Measurements from ENCODE around the gene STX3. TPM values are rescaled to one million over a fixed set of nuclear protein-coding genes. Genes with fewer than 3 reads are reported as not detected.

Gene STX3
- total RNA-seq, 1 experiment from 2014 or later: 20.4 TPM

GRCh38 chr11:59833602-59834001 is 78.4 kb downstream of the STX3 start (continued):
- TF ChIP-seq REST (IDR thresholded peaks at IDR 0.05; ENCODE audit: low read depth): no peak
- TF ChIP-seq RAD21 (IDR thresholded peaks at IDR 0.05; ENCODE audit: low read depth): no peak
- TF ChIP-seq CEBPB (IDR thresholded peaks at IDR 0.05; ENCODE audit: low read depth): no peak
- TF ChIP-seq MAX (IDR thresholded peaks at IDR 0.05): no peak
- no peak for TF ChIP-seq POLR2AphosphoS5 (IDR thresholded peaks at IDR 0.05; ENCODE audit: low read depth, low read length)
- no peak for TF ChIP-seq ZNF274 (IDR thresholded peaks at IDR 0.05; ENCODE audit: low read depth, low read length)
- TF ChIP-seq ATF3 (IDR thresholded peaks at IDR 0.05): no peak
- TF ChIP-seq SRF (IDR thresholded peaks at IDR 0.05; ENCODE audit: low read depth): no peak
- TF ChIP-seq EGR1 (IDR thresholded peaks at IDR 0.05; ENCODE audit: low read depth): no peak
- TF ChIP-seq JUND (IDR thresholded peaks at IDR 0.05): no peak
- no peak for TF ChIP-seq EZH2 (IDR thresholded peaks at IDR 0.05)

- RAD21 ChIA-PET (ENCODE audit: low non-redundant PET in 1 of 2, low total read pairs in 2 of 2, uncharacterized antibody in 2 of 2, unreplicated experiment in 2 of 2): no interaction called here
- TF ChIP-seq ZFX (IDR thresholded peaks at IDR 0.05): no peak
- no peak for TF ChIP-seq CEBPB (IDR thresholded peaks at IDR 0.05; ENCODE audit: low read depth)
- no peak for TF ChIP-seq CBX3 (IDR thresholded peaks at IDR 0.05; ENCODE audit: low read depth)
- no peak for TF ChIP-seq ZNF274 (IDR thresholded peaks at IDR 0.05; ENCODE audit: low read depth, low read length)
- TF ChIP-seq YY1 (IDR thresholded peaks at IDR 0.05; ENCODE audit: extremely low read depth, insufficient replicate concordance, low read depth, low read length): no peak
- no peak for TF ChIP-seq ZBTB33 (IDR thresholded peaks at IDR 0.05; ENCODE audit: extremely low read depth, insufficient replicate concordance, low read length)
- TF ChIP-seq EZH2phosphoT487 (IDR thresholded peaks at IDR 0.05; ENCODE audit: borderline replicate concordance): no peak
- no peak for TF ChIP-seq ATF3 (IDR thresholded peaks at IDR 0.05)
- no peak for TF ChIP-seq FOSL1 (IDR thresholded peaks at IDR 0.05; ENCODE audit: low read depth)
- no peak for TF ChIP-seq EZH2 (IDR thresholded peaks at IDR 0.05)
- TF ChIP-seq POLR2A (IDR thresholded peaks at IDR 0.05; ENCODE audit: borderline replicate concordance, extremely low read depth, insufficient read depth, insufficient read length): no peak
- no peak for TF ChIP-seq TCF7L2 (IDR thresholded peaks at IDR 0.05; ENCODE audit: borderline replicate concordance, extremely low read depth, insufficient read depth, insufficient read length)
- TF ChIP-seq SP1 (IDR thresholded peaks at IDR 0.05; ENCODE audit: low read depth): no peak
- TF ChIP-seq SIN3A (IDR thresholded peaks at IDR 0.05; ENCODE audit: low read depth): no peak
- TF ChIP-seq RAD21 (IDR thresholded peaks at IDR 0.05; ENCODE audit: low read depth): no peak
- no peak for TF ChIP-seq ELF1 (IDR thresholded peaks at IDR 0.05; ENCODE audit: borderline replicate concordance, low read depth)
- no peak for TF ChIP-seq MAX (IDR thresholded peaks at IDR 0.05)
These were observed 84.4 kb downstream of the STX3 start for GRCh38 chr11:59839615-59840014.

More at GRCh38 chr11:59839615-59840014, 84.4 kb downstream of the STX3 start:
- DNase-seq (ENCODE audit: low read depth, low spot score) (no peak), ATAC-seq (no peak)
- Histone ChIP-seq H4K20me1 (ENCODE audit: insufficient read depth) (no peaks in the 10 kb centered on the region), H3K9me2 (ENCODE audit: insufficient read depth) (no peaks in the 10 kb centered on the region), H3K27ac (ENCODE audit: low read depth, low read length) (no peak overlapping the region), H3K79me2 (ENCODE audit: insufficient read depth, low read length) (no peaks in the 10 kb centered on the region), H3K4me3 (replicated peaks in 1 of 2; ENCODE audit: low read depth in 1 of 2, low read length in 2 of 2) (no peak overlapping the region), H3K9ac (ENCODE audit: low read length) (no peak overlapping the region), H3K4me2 (ENCODE audit: low read length) (no peak overlapping the region), H3K27me3 (ENCODE audit: insufficient read depth, low read length) (no peaks in the 10 kb centered on the region), H3K36me3 (ENCODE audit: control insufficient read depth in 1 of 2, insufficient read depth in 2 of 2, low read length in 2 of 2) (no peaks in the 10 kb centered on the region), H2AFZ (ENCODE audit: low read depth, low read length, poor library complexity, severe bottlenecking) (no peak overlapping the region), H3K9me3 (ENCODE audit: control insufficient read depth in 1 of 2, insufficient read depth in 1 of 2, low read depth in 1 of 2, low read length in 2 of 2) (no peaks in the 10 kb centered on the region), H3K4me1 (ENCODE audit: control insufficient read depth in 1 of 2, insufficient read depth in 2 of 2, low read length in 2 of 2) (no peaks in the 10 kb centered on the region)
- POLR2A ChIA-PET: no interaction called here
- intact Hi-C loops (cut with micrococcal nuclease): no loop called here
- CTCF ChIA-PET: no interaction called here
- no TSS peak for BruUV-seq (replicated peaks)
